Measurements from ENCODE around the gene CYP11A1.

DNA sequence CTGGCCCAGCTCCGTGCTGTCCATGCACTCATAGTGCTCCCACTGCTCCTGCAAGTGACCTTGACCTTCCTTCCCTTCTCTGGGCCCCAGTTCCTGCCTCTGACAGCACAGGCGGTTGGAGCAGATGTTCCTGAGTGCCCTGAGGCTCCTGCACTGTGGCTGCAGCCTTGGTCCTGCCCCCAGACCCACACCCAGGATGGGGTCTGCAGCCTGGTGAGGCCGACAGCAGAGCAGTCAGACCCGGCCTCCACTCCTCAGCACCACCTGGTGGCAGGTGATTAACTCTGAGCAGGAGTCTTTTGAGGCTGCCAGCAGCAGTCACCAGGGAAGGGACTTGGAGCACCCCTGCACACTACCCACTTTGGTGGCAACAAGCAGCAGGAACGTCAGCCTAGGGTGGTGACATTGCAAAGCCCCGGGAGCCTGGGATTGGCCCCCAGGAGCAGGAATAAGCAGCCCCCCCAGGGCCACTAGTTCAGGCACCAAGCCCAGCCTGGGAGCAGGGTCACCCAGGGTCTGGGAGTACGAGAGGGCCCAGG, 64.6 kb downstream of the CYP11A1 start:
- TF ChIP-seq, protein P1, sequence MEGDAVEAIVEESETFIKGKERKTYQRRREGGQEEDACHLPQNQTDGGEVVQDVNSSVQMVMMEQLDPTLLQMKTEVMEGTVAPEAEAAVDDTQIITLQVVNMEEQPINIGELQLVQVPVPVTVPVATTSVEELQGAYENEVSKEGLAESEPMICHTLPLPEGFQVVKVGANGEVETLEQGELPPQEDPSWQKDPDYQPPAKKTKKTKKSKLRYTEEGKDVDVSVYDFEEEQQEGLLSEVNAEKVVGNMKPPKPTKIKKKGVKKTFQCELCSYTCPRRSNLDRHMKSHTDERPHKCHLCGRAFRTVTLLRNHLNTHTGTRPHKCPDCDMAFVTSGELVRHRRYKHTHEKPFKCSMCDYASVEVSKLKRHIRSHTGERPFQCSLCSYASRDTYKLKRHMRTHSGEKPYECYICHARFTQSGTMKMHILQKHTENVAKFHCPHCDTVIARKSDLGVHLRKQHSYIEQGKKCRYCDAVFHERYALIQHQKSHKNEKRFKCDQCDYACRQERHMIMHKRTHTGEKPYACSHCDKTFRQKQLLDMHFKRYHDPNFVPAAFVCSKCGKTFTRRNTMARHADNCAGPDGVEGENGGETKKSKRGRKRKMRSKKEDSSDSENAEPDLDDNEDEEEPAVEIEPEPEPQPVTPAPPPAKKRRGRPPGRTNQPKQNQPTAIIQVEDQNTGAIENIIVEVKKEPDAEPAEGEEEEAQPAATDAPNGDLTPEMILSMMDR (IDR thresholded peaks at IDR 0.05; ENCODE audit: insufficient read depth, low read length) = peak; percentile 19
- TF ChIP-seq, protein P2, sequence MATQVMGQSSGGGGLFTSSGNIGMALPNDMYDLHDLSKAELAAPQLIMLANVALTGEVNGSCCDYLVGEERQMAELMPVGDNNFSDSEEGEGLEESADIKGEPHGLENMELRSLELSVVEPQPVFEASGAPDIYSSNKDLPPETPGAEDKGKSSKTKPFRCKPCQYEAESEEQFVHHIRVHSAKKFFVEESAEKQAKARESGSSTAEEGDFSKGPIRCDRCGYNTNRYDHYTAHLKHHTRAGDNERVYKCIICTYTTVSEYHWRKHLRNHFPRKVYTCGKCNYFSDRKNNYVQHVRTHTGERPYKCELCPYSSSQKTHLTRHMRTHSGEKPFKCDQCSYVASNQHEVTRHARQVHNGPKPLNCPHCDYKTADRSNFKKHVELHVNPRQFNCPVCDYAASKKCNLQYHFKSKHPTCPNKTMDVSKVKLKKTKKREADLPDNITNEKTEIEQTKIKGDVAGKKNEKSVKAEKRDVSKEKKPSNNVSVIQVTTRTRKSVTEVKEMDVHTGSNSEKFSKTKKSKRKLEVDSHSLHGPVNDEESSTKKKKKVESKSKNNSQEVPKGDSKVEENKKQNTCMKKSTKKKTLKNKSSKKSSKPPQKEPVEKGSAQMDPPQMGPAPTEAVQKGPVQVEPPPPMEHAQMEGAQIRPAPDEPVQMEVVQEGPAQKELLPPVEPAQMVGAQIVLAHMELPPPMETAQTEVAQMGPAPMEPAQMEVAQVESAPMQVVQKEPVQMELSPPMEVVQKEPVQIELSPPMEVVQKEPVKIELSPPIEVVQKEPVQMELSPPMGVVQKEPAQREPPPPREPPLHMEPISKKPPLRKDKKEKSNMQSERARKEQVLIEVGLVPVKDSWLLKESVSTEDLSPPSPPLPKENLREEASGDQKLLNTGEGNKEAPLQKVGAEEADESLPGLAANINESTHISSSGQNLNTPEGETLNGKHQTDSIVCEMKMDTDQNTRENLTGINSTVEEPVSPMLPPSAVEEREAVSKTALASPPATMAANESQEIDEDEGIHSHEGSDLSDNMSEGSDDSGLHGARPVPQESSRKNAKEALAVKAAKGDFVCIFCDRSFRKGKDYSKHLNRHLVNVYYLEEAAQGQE (IDR thresholded peaks at IDR 0.05; ENCODE audit: insufficient replicate concordance, low read depth) = no peak
- TF ChIP-seq POLR2AphosphoS5 (IDR thresholded peaks at IDR 0.05; ENCODE audit: low read depth) (no peak), GABPA (IDR thresholded peaks at IDR 0.05; ENCODE audit: low read depth) (no peak), SPI1 (IDR thresholded peaks at IDR 0.05; ENCODE audit: borderline replicate concordance, low read depth) (no peak)

Data from HL-60 (cell line).